Keratinocyte (primary cell): ENCODE data around the gene PTGES2.
"Not testable (repeated sequence)": the region's sequence is repeated elsewhere in the genome, so short reads cannot be mapped to it uniquely, and the experiment has no call there.

Experiments
- EZH2 ChIP-seq: IDR thresholded peaks from one replicate; pipeline ENCODE4 v1.6.1; 2012; ENCODE audit warnings: inconsistent platforms, mild to moderate bottlenecking, low read length, moderate library complexity
- TF ChIP-seq, protein P1 (sequence below), 3 experiments: IDR thresholded peaks in 1 of 3; conservative IDR thresholded peaks in 1 of 3; optimal IDR thresholded peaks in 1 of 3; 2 replicates in 2 of 3; 3 replicates in 1 of 3; pipeline versions ENCODE3 to v1.5.1; 2011; ENCODE audit warnings: low read length in 3 of 3, mild to moderate bottlenecking in 3 of 3, moderate library complexity in 2 of 3, control low read depth in 1 of 3, inconsistent platforms in 1 of 3; ENCODE audit not compliant: insufficient read depth in 2 of 3; ENCODE audit errors: extremely low read depth in 1 of 3

GRCh38 chr9:128111726-128112125 is 15.8 kb downstream of the PTGES2 start:
- TF ChIP-seq EZH2: not testable (repeated sequence)
- TF ChIP-seq, protein P1, sequence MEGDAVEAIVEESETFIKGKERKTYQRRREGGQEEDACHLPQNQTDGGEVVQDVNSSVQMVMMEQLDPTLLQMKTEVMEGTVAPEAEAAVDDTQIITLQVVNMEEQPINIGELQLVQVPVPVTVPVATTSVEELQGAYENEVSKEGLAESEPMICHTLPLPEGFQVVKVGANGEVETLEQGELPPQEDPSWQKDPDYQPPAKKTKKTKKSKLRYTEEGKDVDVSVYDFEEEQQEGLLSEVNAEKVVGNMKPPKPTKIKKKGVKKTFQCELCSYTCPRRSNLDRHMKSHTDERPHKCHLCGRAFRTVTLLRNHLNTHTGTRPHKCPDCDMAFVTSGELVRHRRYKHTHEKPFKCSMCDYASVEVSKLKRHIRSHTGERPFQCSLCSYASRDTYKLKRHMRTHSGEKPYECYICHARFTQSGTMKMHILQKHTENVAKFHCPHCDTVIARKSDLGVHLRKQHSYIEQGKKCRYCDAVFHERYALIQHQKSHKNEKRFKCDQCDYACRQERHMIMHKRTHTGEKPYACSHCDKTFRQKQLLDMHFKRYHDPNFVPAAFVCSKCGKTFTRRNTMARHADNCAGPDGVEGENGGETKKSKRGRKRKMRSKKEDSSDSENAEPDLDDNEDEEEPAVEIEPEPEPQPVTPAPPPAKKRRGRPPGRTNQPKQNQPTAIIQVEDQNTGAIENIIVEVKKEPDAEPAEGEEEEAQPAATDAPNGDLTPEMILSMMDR (optimal IDR thresholded peaks at IDR 0.05 in 1 of 3, IDR thresholded peaks at IDR 0.05 in 1 of 3, conservative IDR thresholded peaks at IDR 0.05 in 1 of 3; ENCODE audit: extremely low read depth in 1 of 3, insufficient read depth in 2 of 3, low read length in 3 of 3): not testable (repeated sequence)
